H1 (cell line): Measurements from ENCODE around the gene TGM3. TPM values are rescaled to one million over a fixed set of nuclear protein-coding genes. Genes with fewer than 3 reads are reported as not detected.

ENCODE experiments used
- CTCF ChIA-PET: fragments of 300-600 bp; sonication (Branson Sonifier 250); formaldehyde crosslinking; loops from one replicate; lab custom pipeline; 2021; ENCODE audit not compliant: partially characterized antibody; lab: Charles Lee
- POLR2A ChIA-PET: fragments of 300-600 bp; sonication (Branson Sonifier 250); formaldehyde crosslinking; loops from one replicate; lab custom pipeline; 2021; ENCODE audit warnings: inconsistent platforms; ENCODE audit not compliant: partially characterized antibody; lab: Charles Lee
- DNase-seq, 2 experiments: peaks; one replicate each; pipeline versions ENCODE4 v3.0.0 to v3.0.0-alpha.2; 2010 to 2022; ENCODE audit warnings: low spot score in 2 of 2, low read depth in 1 of 2, mixed read lengths in 1 of 2
- FAIRE-seq: peaks from 2 replicates; lab custom pipeline; 2011; peaks lifted over from hg19 to GRCh38; lab: Jason Lieb, UNC
- H2AFZ ChIP-seq: 2 replicates; pipeline ENCODE4 v1.8.1; 2012; ENCODE audit warnings: low read length, inconsistent platforms
- H2AK5ac ChIP-seq: 2 replicates; pipeline ENCODE4 v1.6.1; 2013; ENCODE audit warnings: low read depth, low read length
- H2BK120ac ChIP-seq: replicated peaks from 2 replicates; pipeline ENCODE3; 2013; ENCODE audit warnings: low read depth, low read length, inconsistent platforms
- H2BK12ac ChIP-seq: 2 replicates; pipeline ENCODE4 v1.6.1; 2013; ENCODE audit warnings: low read depth, low read length
- H2BK15ac ChIP-seq: 2 replicates; pipeline ENCODE4 v1.6.1; 2013; ENCODE audit warnings: low read length
- H2BK20ac ChIP-seq: 2 replicates; pipeline ENCODE4 v1.6.1; 2013; ENCODE audit warnings: low read length
- H2BK5ac ChIP-seq: 2 replicates; pipeline ENCODE4 v1.6.1; 2013; ENCODE audit warnings: low read depth, low read length
- H3K14ac ChIP-seq: 2 replicates; pipeline ENCODE4 v1.6.1; 2013; ENCODE audit warnings: inconsistent platforms; ENCODE audit not compliant: insufficient read length
- H3K18ac ChIP-seq: 2 replicates; pipeline ENCODE4 v1.6.1; 2013; ENCODE audit warnings: low read length; ENCODE audit errors: extremely low read depth
- H3K23ac ChIP-seq: 2 replicates; pipeline ENCODE4 v1.6.1; 2013; ENCODE audit warnings: inconsistent platforms; ENCODE audit not compliant: insufficient read length
- H3K23me2 ChIP-seq: 2 replicates; pipeline ENCODE4 v1.6.1; 2013; ENCODE audit warnings: low read depth, low read length
- H3K27ac ChIP-seq: 2 replicates; pipeline ENCODE4 v1.6.1; 2011; ENCODE audit warnings: low read depth, low read length, inconsistent platforms
- H3K27me3 ChIP-seq, 4 experiments: replicated peaks in 1 of 4; 1 replicate in 1 of 4; 2 replicates in 3 of 4; pipeline versions ENCODE4 v1.6.1 to v1.8.1; 2011 to 2013; ENCODE audit warnings: low read length in 3 of 4, mild to moderate bottlenecking in 3 of 4, inconsistent platforms in 2 of 4, mixed read lengths in 2 of 4, moderate library complexity in 1 of 4; ENCODE audit not compliant: control insufficient read depth in 3 of 4, insufficient read depth in 3 of 4; ENCODE audit errors: extremely low read depth in 1 of 4
- H3K36me3 ChIP-seq, 4 experiments: 2 replicates each; pipeline versions ENCODE4 v1.6.1 to v1.8.1; 2011 to 2013; ENCODE audit warnings: mild to moderate bottlenecking in 4 of 4, low read length in 3 of 4, moderate library complexity in 2 of 4, control low read depth in 1 of 4, inconsistent platforms in 1 of 4; ENCODE audit not compliant: insufficient read depth in 4 of 4, control insufficient read depth in 2 of 4
- H3K4ac ChIP-seq: replicated peaks from 2 replicates; pipeline ENCODE3; 2013; ENCODE audit warnings: low read length, low read depth, mixed read lengths, inconsistent platforms; ENCODE audit not compliant: insufficient read length
- H3K4me1 ChIP-seq, 4 experiments: replicated peaks in 1 of 4; 1 replicate in 1 of 4; 2 replicates in 3 of 4; pipeline versions ENCODE4 v1.6.1 to v1.8.1; 2011 to 2013; ENCODE audit warnings: low read length in 3 of 4, inconsistent platforms in 2 of 4, mixed read lengths in 1 of 4; ENCODE audit not compliant: insufficient read depth in 4 of 4, control insufficient read depth in 3 of 4
- H3K4me2 ChIP-seq, 2 experiments: 2 replicates each; pipeline versions ENCODE4 v1.6.1 to v1.8.1; 2011 to 2013; ENCODE audit warnings: low read depth in 2 of 2, low read length in 2 of 2, control low read depth in 1 of 2, inconsistent platforms in 1 of 2, mild to moderate bottlenecking in 1 of 2; ENCODE audit not compliant: insufficient read depth in 1 of 2
- H3K4me3 ChIP-seq, 4 experiments: fragments of 200-600, 300-600 bp in 1 of 4; sonication (generic), shearing (Covaris generic), sonication (Bioruptor Twin) in 1 of 4; 2 replicates each; pipeline versions ENCODE4 v1.5.1 to v1.8.1; 2011 to 2016; ENCODE audit warnings: low read length in 4 of 4, low read depth in 3 of 4, control low read depth in 2 of 4, inconsistent platforms in 2 of 4, mild to moderate bottlenecking in 2 of 4, mixed read lengths in 1 of 4, moderate library complexity in 1 of 4; ENCODE audit not compliant: insufficient read depth in 2 of 4; ENCODE audit errors: extremely low read depth in 1 of 4
- H3K56ac ChIP-seq: replicated peaks from 2 replicates; pipeline ENCODE3; 2013; ENCODE audit warnings: low read depth, mild to moderate bottlenecking, mixed read lengths, low read length, inconsistent platforms; ENCODE audit not compliant: insufficient read length
- H3K79me1 ChIP-seq: 2 replicates; pipeline ENCODE4 v1.6.1; 2013; ENCODE audit warnings: low read depth, low read length, control low read depth
- H3K79me2 ChIP-seq, 2 experiments: 2 replicates each; pipeline versions ENCODE4 v1.6.1 to v1.8.1; 2012 to 2013; ENCODE audit warnings: low read length in 2 of 2, mild to moderate bottlenecking in 2 of 2, inconsistent platforms in 1 of 2; ENCODE audit not compliant: insufficient read depth in 2 of 2, control insufficient read depth in 1 of 2
- H3K9ac ChIP-seq, 4 experiments: replicated peaks in 1 of 4; 1 replicate in 1 of 4; 2 replicates in 3 of 4; pipeline versions ENCODE4 v1.6.1 to v1.8.1; 2011 to 2013; ENCODE audit warnings: low read depth in 3 of 4, low read length in 3 of 4, control low read depth in 2 of 4, mild to moderate bottlenecking in 2 of 4, moderate library complexity in 2 of 4, inconsistent platforms in 1 of 4; ENCODE audit errors: extremely low read depth in 1 of 4
- H3K9me3 ChIP-seq, 2 experiments: 2 replicates each; pipeline versions ENCODE4 v1.6.1 to v1.8.1; 2012 to 2013; ENCODE audit warnings: mild to moderate bottlenecking in 2 of 2, moderate library complexity in 2 of 2, control low read depth in 1 of 2, inconsistent platforms in 1 of 2, low read depth in 1 of 2, low read length in 1 of 2, mixed read lengths in 1 of 2; ENCODE audit not compliant: insufficient read depth in 2 of 2
- H4K20me1 ChIP-seq, 2 experiments: replicated peaks in 1 of 2; 2 replicates each; pipeline versions ENCODE3 to v1.8.1; 2011 to 2013; ENCODE audit warnings: inconsistent platforms in 2 of 2, low read length in 2 of 2, mild to moderate bottlenecking in 1 of 2; ENCODE audit not compliant: insufficient read depth in 2 of 2, control insufficient read depth in 1 of 2
- H4K5ac ChIP-seq: 2 replicates; pipeline ENCODE4 v1.6.1; 2013; ENCODE audit warnings: low read length, low read depth, mixed read lengths, inconsistent platforms; ENCODE audit not compliant: insufficient read length
- H4K8ac ChIP-seq: 2 replicates; pipeline ENCODE4 v1.8.0; 2013; ENCODE audit warnings: mild to moderate bottlenecking, moderate library complexity, low read length, inconsistent platforms; ENCODE audit not compliant: insufficient read depth; ENCODE audit errors: extremely low read depth
- H4K91ac ChIP-seq: replicated peaks from 2 replicates; pipeline ENCODE3; 2013; ENCODE audit warnings: low read length, mixed read lengths, inconsistent platforms; ENCODE audit not compliant: insufficient read length
- BACH1 ChIP-seq: IDR thresholded peaks from 2 replicates; pipeline ENCODE4 v1.6.1; 2012; ENCODE audit warnings: low read length, improper control_type of control experiment
- MAFK ChIP-seq: IDR thresholded peaks from 2 replicates; pipeline ENCODE4 v1.6.1; 2012; ENCODE audit warnings: low read depth, mild to moderate bottlenecking, improper control_type of control experiment, low read length
- ZNF274 ChIP-seq: IDR thresholded peaks from 2 replicates; pipeline ENCODE4 v1.7.0; 2012; ENCODE audit warnings: low read length, borderline replicate concordance; ENCODE audit errors: extremely low read depth
- WGBS, 2 experiments: shearing (Covaris generic) in 1 of 2; methylation state at CpG; one replicate each; pipeline versions ENCODE4 v1.1.6 to v1.1.7; 2013 to 2015; ENCODE audit warnings: low lambda C conversion rate in 2 of 2, mixed read lengths in 2 of 2, inconsistent platforms in 1 of 2, low coverage in 1 of 2, missing lambda C conversion rate in 1 of 2; ENCODE audit not compliant: insufficient replicate concordance in 2 of 2, insufficient coverage in 1 of 2, insufficient read length in 1 of 2; ENCODE audit errors: extremely low coverage in 1 of 2, missing lambda C conversion rate in 1 of 2; 5-methylcytosine and 5-hydroxymethylcytosine counted together
- polyA plus RNA-seq, 7 experiments: library from polyadenylated mRNA; depleted of rRNA in 3 of 7; stranded (reverse) in 5 of 7; unstranded in 2 of 7; fragments of >200 nt in 5 of 7; fragments of 200-250 nt in 2 of 7; gene quantifications; 1 replicate in 5 of 7; 2 replicates in 1 of 7; 4 replicates in 1 of 7; pipeline versions ENCODE4 v1.2.1 to v1.2.3, GENCODE V29; 2011 to 2013; ENCODE audit warnings: missing spikeins in 2 of 7, mixed read lengths in 2 of 7
- total RNA-seq: library from RNA; stranded (reverse); fragmentation: NEBNext Ultra II Directional; extraction: Animal tissue kit (Norgen Biotek cat#: 25700); gene quantifications from 2 replicates; pipeline ENCODE4 v1.2.1, GENCODE V29; 2021

Gene TGM3
- total and polyA plus RNA-seq, 2 of the 8 experiments (the other 6 are each of a cell fraction or from before 2014, with no cell fraction given) = 0.12 TPM; not detected in 1

- Histone ChIP-seq H4K91ac (no peak overlapping the region), H3K79me1 (no peaks in the 10 kb centered on the region), H2BK5ac (no peak overlapping the region), H3K18ac (peak overlapping the region; percentile 44; the same call in 1 of the 2 replicates), H3K4me2 (no peak overlapping the region), H3K4me1 (no peaks in the 10 kb centered on the region), H4K20me1 (no peaks in the 10 kb centered on the region), H3K9me3 (no peaks in the 10 kb centered on the region), H4K8ac (no peak overlapping the region), H3K14ac (no peak overlapping the region), H2BK15ac (no peak overlapping the region), H3K27ac (no peak overlapping the region)
- WGBS, 2 experiments = 95% methylated on average over 14 of the region's 14 CpGs; no CpG with 5 or more reads in 1 of the 2 experiments
- CTCF ChIA-PET = no interaction called here
- TF ChIP-seq ZNF274 (no peak), MAFK (peak; percentile 27; the same call in 1 of the 2 replicates), BACH1 (peak; percentile 80)
- TF ChIP-seq, all 59 proteins: peak for 2
- POLR2A ChIA-PET = no interaction called here
- Histone ChIP-seq H3K9ac (no peak overlapping the region), H4K5ac (no peak overlapping the region), H2BK120ac (no peak overlapping the region), H2BK20ac (no peak overlapping the region), H3K27me3 (no peaks in the 10 kb centered on the region), H3K23me2 (no peaks in the 10 kb centered on the region), H3K23ac (no peak overlapping the region), H2BK12ac (no peak overlapping the region), H3K4me3 (no peak overlapping the region), H3K4ac (no peak overlapping the region), H2AFZ (peak overlapping the region; percentile 67), H2AK5ac (no peak overlapping the region), H3K56ac (no peak overlapping the region), H3K36me3 (no peaks in the 10 kb centered on the region), H3K79me2 (no peaks in the 10 kb centered on the region)
- no peak for FAIRE-seq
- no peak for DNase-seq
These were observed 21.2 kb downstream of the TGM3 start for GRCh38 chr20:2316847-2317495.
